ENCODE data around the gene SCN1A.
"Not testable (repeated sequence)": the region's sequence is repeated elsewhere in the genome, so short reads cannot be mapped to it uniquely, and the experiment has no call there.

Gene SCN1A

GRCh38 chr2:166140475-166140874, 12.7 kb upstream of the SCN1A start:
- Histone ChIP-seq H3K27ac (replicated peaks) (no peak overlapping the region), H3K27me3 (ENCODE audit: insufficient read depth, poor library complexity, severe bottlenecking) (no peaks in the 10 kb centered on the region), H3K4me3 (replicated peaks; ENCODE audit: insufficient read depth, low read length) (no peak overlapping the region)
- TF ChIP-seq REST (IDR thresholded peaks at IDR 0.05; ENCODE audit: insufficient replicate concordance, low read depth) (no peak), CTCF (IDR thresholded peaks at IDR 0.05; ENCODE audit: insufficient read depth, low read length) (no peak), SPI1 (IDR thresholded peaks at IDR 0.05; ENCODE audit: borderline replicate concordance, low read depth) (no peak), GABPA (IDR thresholded peaks at IDR 0.05; ENCODE audit: low read depth) (no peak), POLR2AphosphoS5 (IDR thresholded peaks at IDR 0.05; ENCODE audit: low read depth) (no peak)
- DNase-seq (ENCODE audit: low read depth in 1 of 2, low spot score in 1 of 2): no peak

- not testable (repeated sequence) for H3K27me3 ChIP-seq (ENCODE audit: insufficient read depth, poor library complexity, severe bottlenecking); H3K27ac ChIP-seq (replicated peaks); H3K4me3 ChIP-seq (replicated peaks; ENCODE audit: insufficient read depth, low read length); DNase-seq (ENCODE audit: low read depth in 1 of 2, low spot score in 1 of 2)
Measured at GRCh38 chr2:166139479-166139878, 11.7 kb upstream of the SCN1A start.

GRCh38 chr2:166138667-166139066, 10.8 kb upstream of the SCN1A start:
- no peak for DNase-seq (ENCODE audit: low read depth in 1 of 2, low spot score in 1 of 2)

More at GRCh38 chr2:166138667-166139066, 10.8 kb upstream of the SCN1A start:
- H3K27me3 ChIP-seq (ENCODE audit: insufficient read depth, poor library complexity, severe bottlenecking): no peaks in the 10 kb centered on the region
- H3K4me3 ChIP-seq (replicated peaks; ENCODE audit: insufficient read depth, low read length): no peak overlapping the region
- TF ChIP-seq POLR2AphosphoS5 (IDR thresholded peaks at IDR 0.05; ENCODE audit: low read depth): no peak
- no peak for TF ChIP-seq SPI1 (IDR thresholded peaks at IDR 0.05; ENCODE audit: borderline replicate concordance, low read depth)
- no peak for TF ChIP-seq REST (IDR thresholded peaks at IDR 0.05; ENCODE audit: insufficient replicate concordance, low read depth)
- TF ChIP-seq CTCF (IDR thresholded peaks at IDR 0.05; ENCODE audit: insufficient read depth, low read length): no peak
- TF ChIP-seq GABPA (IDR thresholded peaks at IDR 0.05; ENCODE audit: low read depth): no peak
- no peak overlapping the region for H3K27ac ChIP-seq (replicated peaks)

Data from HL-60 (cell line).